Tibial nerve (tissue), 3 donors: ENCODE measurements around the gene ATP5MG.

Experiments used
- CTCF ChIP-seq, 5 experiments: fragments of 200-600 bp in 3 of 5; fragments of 450-650 bp in 2 of 5; sonication (generic) in 3 of 5; IDR thresholded peaks; one replicate each; pipeline ENCODE4 v1.5.1; 2016 to 2019; ENCODE audit warnings: antibody characterized with exemption in 5 of 5, mild to moderate bottlenecking in 3 of 5, moderate library complexity in 2 of 5
- POLR2A ChIP-seq, 2 donors: fragments of 450-650 bp; IDR thresholded peaks; one replicate each; pipeline ENCODE4 v1.6.1; 2017; ENCODE audit warnings: antibody characterized with exemption in 2 of 2, mild to moderate bottlenecking in 2 of 2, moderate library complexity in 2 of 2

- TF ChIP-seq CTCF (IDR thresholded peaks at IDR 0.05) = no peak
- no peak for TF ChIP-seq POLR2A (IDR thresholded peaks at IDR 0.05)
These were observed 33.3 kb downstream of the ATP5MG start for GRCh38 chr11:118434553-118435289.
